Stimulated activated CD8-positive, alpha-beta memory T cell treated with anti-CD3 and anti-CD28 coated beads, Interleukin-12 subunit alpha, Interleukin-12 subunit beta, amount 100 ng/mL, for 1 hour (primary cell): ENCODE measurements around the gene GPAT2.
"Not testable (repeated sequence)": the region's sequence is repeated elsewhere in the genome, so short reads cannot be mapped to it uniquely, and the experiment has no call there.

Experiments
- DNase-seq: peaks from one replicate; pipeline ENCODE4 v3.0.0-alpha.2; 2020; ENCODE audit warnings: low read depth

The GPAT2 gene

GRCh38 chr2:96034792-96035191, at the start of gene GPAT2:
Gene GPAT2 (minus strand): TSS chr2:96034916. CDS start chr2:96032359, 2,557 bp downstream.
- not testable (repeated sequence) for DNase-seq

- no peak for DNase-seq
Measured at GRCh38 chr2:96083989-96084857, 49.5 kb upstream of the GPAT2 start.

- no peak for DNase-seq
Measured at GRCh38 chr2:96083064-96083939, 48.6 kb upstream of the GPAT2 start.

- no peak for DNase-seq
Measured at GRCh38 chr2:96082211-96083063, 47.7 kb upstream of the GPAT2 start.

- no peak for DNase-seq
Measured at GRCh38 chr2:96081042-96081441, 46.3 kb upstream of the GPAT2 start.

- DNase-seq, result no peak
Measured at GRCh38 chr2:96075199-96075771, 40.6 kb upstream of the GPAT2 start.

GRCh38 chr2:96074156-96074555, 39.4 kb upstream of the GPAT2 start:
- no peak for DNase-seq

- no peak for DNase-seq
Measured at GRCh38 chr2:96073170-96073775, 38.6 kb upstream of the GPAT2 start.

GRCh38 chr2:96072746-96073145, 38.0 kb upstream of the GPAT2 start:
- DNase-seq, result no peak

- not testable (repeated sequence) for DNase-seq
Measured at GRCh38 chr2:96071977-96072491, 37.3 kb upstream of the GPAT2 start.

GRCh38 chr2:96071087-96071976, 36.6 kb upstream of the GPAT2 start:
- DNase-seq, result not testable (repeated sequence)

GRCh38 chr2:96070351-96070750, 35.6 kb upstream of the GPAT2 start:
- DNase-seq, result not testable (repeated sequence)

- DNase-seq, result not testable (repeated sequence)
Measured at GRCh38 chr2:96069878-96070277, 35.2 kb upstream of the GPAT2 start.

- not testable (repeated sequence) for DNase-seq
Measured at GRCh38 chr2:96067902-96068581, 33.3 kb upstream of the GPAT2 start.

GRCh38 chr2:96067098-96067660, 32.5 kb upstream of the GPAT2 start:
- DNase-seq, result not testable (repeated sequence)

- DNase-seq, result not testable (repeated sequence)
Measured at GRCh38 chr2:96066511-96066910, 31.8 kb upstream of the GPAT2 start.

GRCh38 chr2:96065954-96066353, 31.2 kb upstream of the GPAT2 start:
- not testable (repeated sequence) for DNase-seq

- DNase-seq, result no peak
Measured at GRCh38 chr2:96065381-96065930, 30.7 kb upstream of the GPAT2 start.
